ENCODE measurements around the gene B4GALNT2. TPM values are rescaled to one million over a fixed set of nuclear protein-coding genes. Genes with fewer than 3 reads are reported as not detected.

The B4GALNT2 gene
- total RNA-seq, 4 donors from 2014 or later = 0.04 to 0.98 (median 0.80) TPM

GRCh38 chr17:49112936-49113335, 19.6 kb upstream of the B4GALNT2 start:
- no peak for DNase-seq (ENCODE audit: low spot score in 2 of 2)
- intact Hi-C loops (cut with DNase I; ENCODE audit: low total_unique reads) = no loop called here
- no peak overlapping the region for H3K4me3 ChIP-seq (ENCODE audit: low read depth, poor library complexity, severe bottlenecking)
- 88 to 95% methylated on average over 1 of the region's 1 CpG for WGBS, 2 donors
- TF ChIP-seq CTCF (IDR thresholded peaks at IDR 0.05) (no peak), POLR2A (IDR thresholded peaks at IDR 0.05) (no peak)

- intact Hi-C loops (cut with DNase I; ENCODE audit: low total_unique reads) = no loop called here
- TF ChIP-seq POLR2A (IDR thresholded peaks at IDR 0.05) (no peak), CTCF (IDR thresholded peaks at IDR 0.05) (no peak)
- no peak for DNase-seq (ENCODE audit: low spot score in 2 of 2)
- H3K4me3 ChIP-seq (ENCODE audit: low read depth, poor library complexity, severe bottlenecking) = no peak overlapping the region
- 78 to 89% methylated on average over 1 of the region's 1 CpG for WGBS, 2 donors
Observed at GRCh38 chr17:49114703-49115102, 17.9 kb upstream of the B4GALNT2 start.

GRCh38 chr17:49117587-49118230, 14.9 kb upstream of the B4GALNT2 start:
- 65 to 66% methylated on average over 2 of the region's 2 CpGs for WGBS, 2 donors
- DNase-seq (ENCODE audit: low spot score in 2 of 2) = peak in 1 of 2 donors; percentile 69
- H3K4me3 ChIP-seq (ENCODE audit: low read depth, poor library complexity, severe bottlenecking) = no peak overlapping the region
- TF ChIP-seq POLR2A (IDR thresholded peaks at IDR 0.05) (no peak), CTCF (IDR thresholded peaks at IDR 0.05) (no peak)
- intact Hi-C loops (cut with DNase I; ENCODE audit: low total_unique reads) = no loop called here

GRCh38 chr17:49120166-49120565, 12.4 kb upstream of the B4GALNT2 start:
- no peak overlapping the region for H3K4me3 ChIP-seq (ENCODE audit: low read depth, poor library complexity, severe bottlenecking)
- no peak for DNase-seq (ENCODE audit: low spot score in 2 of 2)
- 66 to 85% methylated on average over 3 of the region's 3 CpGs for WGBS, 2 donors
- intact Hi-C loops (cut with DNase I; ENCODE audit: low total_unique reads) = no loop called here
- TF ChIP-seq POLR2A (IDR thresholded peaks at IDR 0.05) (no peak), CTCF (IDR thresholded peaks at IDR 0.05) (no peak)

GRCh38 chr17:49121696-49122292, 10.8 kb upstream of the B4GALNT2 start:
- H3K4me3 ChIP-seq (ENCODE audit: low read depth, poor library complexity, severe bottlenecking) = no peak overlapping the region
- 83 to 84% methylated on average over 6 of the region's 6 CpGs for WGBS, 2 donors
- TF ChIP-seq POLR2A (IDR thresholded peaks at IDR 0.05) = no peak
- no peak for TF ChIP-seq CTCF (IDR thresholded peaks at IDR 0.05)
- intact Hi-C loops (cut with DNase I; ENCODE audit: low total_unique reads) = no loop called here
- no peak for DNase-seq (ENCODE audit: low spot score in 2 of 2)
